HG03432 (cell line): ENCODE measurements around the gene LOXL1.

ENCODE experiments used
- ATAC-seq: cut with Tn5 transposase; IDR thresholded peaks from one replicate; pipeline ENCODE4 v1.9.1; 2021; ENCODE audit warnings: mild to moderate bottlenecking, moderate library complexity; ENCODE audit not compliant: unreplicated experiment

Gene LOXL1, protein sequence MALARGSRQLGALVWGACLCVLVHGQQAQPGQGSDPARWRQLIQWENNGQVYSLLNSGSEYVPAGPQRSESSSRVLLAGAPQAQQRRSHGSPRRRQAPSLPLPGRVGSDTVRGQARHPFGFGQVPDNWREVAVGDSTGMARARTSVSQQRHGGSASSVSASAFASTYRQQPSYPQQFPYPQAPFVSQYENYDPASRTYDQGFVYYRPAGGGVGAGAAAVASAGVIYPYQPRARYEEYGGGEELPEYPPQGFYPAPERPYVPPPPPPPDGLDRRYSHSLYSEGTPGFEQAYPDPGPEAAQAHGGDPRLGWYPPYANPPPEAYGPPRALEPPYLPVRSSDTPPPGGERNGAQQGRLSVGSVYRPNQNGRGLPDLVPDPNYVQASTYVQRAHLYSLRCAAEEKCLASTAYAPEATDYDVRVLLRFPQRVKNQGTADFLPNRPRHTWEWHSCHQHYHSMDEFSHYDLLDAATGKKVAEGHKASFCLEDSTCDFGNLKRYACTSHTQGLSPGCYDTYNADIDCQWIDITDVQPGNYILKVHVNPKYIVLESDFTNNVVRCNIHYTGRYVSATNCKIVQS

DNA sequence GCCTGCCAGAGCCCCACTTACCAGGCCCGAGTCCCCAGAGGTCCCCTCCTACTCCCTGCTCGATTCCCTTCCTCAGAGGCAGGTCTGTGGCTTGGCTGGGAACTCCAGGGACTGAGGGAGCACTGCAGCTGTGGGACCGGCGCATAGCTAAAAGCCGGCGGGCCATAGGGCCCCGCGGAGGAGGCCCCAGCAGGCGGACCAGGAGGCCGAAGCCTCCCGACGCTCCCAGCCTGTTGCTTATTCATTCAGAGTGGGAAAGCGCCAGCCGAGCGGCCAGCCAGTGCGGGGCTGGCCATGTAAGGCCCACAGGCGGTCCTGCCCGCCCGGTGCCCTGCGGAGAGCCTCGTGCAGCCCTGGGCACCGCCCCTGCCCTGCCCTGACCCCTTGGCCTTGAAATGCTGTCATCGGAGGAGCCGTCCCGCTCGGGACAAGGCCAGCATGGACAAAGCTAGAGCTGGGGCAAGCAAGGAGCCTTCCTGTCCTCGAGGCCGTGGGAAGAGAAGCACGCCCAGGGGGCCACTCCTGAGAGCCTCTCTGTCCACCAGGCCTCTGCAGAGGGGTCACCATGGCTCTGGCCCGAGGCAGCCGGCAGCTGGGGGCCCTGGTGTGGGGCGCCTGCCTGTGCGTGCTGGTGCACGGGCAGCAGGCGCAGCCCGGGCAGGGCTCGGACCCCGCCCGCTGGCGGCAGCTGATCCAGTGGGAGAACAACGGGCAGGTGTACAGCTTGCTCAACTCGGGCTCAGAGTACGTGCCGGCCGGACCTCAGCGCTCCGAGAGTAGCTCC is at the start of gene LOXL1:
TSS of gene LOXL1 (plus strand) at position 244 of the 784 bp plus-strand sequence. CDS start at position 566, 322 bp downstream.
- ATAC-seq: no peak

DNA sequence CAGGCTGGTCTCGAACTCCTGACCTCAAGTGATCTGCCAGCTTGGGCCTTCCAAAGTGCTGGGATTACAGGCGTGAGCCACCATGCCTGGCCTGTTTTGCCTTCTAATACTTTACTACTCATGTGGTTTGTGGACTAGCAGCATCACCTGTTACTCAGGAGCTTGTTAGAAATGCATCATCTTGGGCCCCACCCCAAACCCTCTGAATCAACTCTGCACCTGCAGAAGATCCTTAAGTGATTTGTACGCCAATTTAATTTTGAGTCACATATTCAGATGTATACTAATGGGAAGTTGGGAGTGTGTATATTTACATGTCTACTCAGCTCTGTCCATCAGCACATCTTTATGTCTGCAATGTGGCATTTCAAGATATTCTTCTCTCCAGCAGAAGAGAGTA is 46.8 kb upstream of the LOXL1 start:
- no peak for ATAC-seq

GRCh38 chr15:73881579-73882320 is 44.5 kb upstream of the LOXL1 start:
- ATAC-seq: no peak

- ATAC-seq: no peak
Observed at GRCh38 chr15:73882761-73883419, 43.4 kb upstream of the LOXL1 start.

DNA sequence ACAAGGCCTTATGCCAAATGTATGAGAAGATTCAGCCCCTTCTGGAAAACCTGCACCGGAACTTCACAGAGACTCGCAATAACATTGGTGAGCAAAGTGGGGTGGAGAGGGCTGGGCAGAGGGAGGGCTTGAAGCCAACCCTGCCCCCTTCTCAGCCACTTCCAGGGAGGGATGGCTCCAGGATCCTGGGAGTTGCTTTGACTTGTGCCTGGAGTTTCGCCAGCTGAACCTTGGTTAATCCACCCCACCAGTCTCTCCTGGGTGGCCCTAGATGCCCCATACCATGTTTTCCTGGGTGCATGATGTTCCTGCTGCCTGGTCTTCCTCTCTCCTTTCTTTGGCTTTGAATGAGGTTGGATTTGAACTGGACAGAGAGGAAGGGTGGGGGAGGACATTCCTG is 42.1 kb upstream of the LOXL1 start:
- ATAC-seq: no peak

DNA sequence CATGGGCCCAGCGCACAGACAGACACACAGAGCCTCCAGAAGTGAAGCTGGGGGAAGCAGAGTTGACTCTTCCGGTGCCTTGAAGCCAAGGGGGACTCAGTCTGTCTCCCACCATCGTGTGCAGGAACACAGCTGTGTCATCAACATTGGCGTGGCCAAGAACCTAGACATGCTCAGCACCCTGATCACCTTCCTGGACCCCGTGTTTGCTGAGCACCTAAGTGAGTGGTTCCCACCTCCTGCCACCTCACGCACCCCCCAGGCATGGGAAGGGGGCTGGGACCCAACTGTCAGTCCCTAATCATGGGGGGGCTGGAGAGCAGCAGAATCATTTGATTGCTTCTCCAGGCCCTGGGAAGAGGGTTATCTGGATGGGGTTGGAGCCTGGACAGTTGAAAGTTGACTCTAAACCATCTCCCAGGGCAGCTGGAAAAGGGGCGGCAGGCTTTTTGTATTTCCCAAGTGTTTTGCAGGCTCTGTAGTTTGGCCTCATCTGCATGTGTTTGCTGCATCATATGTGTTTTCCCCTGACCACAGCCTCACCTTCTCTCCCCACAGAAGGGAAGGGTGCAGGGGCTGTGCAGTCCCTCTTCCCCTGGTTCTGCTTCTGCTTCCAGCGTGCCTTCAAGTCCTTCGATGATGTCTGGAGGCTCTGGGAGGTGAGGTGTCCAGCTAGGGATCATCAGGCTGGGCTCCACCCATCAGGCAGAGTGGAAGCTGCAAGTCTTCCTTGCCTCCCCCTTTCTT is 40.1 kb upstream of the LOXL1 start:
- no peak for ATAC-seq

- no peak for ATAC-seq
Observed at GRCh38 chr15:73886717-73887345, 39.4 kb upstream of the LOXL1 start.

- ATAC-seq: no peak
Observed at GRCh38 chr15:73887481-73887880, 38.8 kb upstream of the LOXL1 start.

DNA sequence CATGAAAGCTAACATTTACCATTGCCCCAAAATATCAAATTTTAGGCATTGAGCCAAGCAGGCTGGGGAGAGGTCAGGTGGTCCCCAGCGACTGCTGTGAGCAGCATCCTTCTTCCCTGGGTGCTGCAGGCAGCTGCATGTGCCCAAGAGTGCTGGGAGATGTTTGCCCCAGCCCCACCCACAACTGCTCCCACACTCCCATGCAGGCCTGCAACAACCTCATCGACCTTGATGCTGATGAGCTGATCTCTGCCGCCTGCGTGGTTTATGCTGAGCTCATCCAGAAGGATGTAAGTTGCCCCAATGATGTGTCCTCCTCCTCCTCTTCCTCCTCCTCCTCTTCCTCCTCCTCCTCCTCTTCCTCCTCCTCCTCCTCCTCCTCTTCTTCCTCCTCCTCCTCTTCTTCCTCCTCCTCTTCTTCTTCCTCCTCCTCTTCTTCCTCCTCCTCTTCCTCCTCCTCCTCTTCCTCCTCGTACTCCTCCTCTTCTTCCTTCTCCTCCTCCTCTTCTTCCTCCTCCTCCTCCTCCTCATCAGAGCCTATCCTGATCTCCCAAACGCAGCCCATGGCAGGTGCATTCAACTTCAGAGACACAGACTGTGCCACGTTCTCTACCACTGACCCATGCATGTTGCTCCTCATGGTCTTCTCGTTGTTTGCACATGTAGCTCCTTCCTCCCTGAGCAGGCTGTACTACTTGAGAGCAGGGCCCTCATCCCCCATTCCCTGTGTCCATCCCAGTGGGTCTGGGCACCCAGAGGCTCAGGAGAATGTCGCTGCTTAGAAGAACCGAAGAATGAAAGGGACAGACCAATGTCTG is 37.8 kb upstream of the LOXL1 start:
- no peak for ATAC-seq

- no peak for ATAC-seq
Observed at GRCh38 chr15:73889053-73889761, 37.1 kb upstream of the LOXL1 start.

DNA sequence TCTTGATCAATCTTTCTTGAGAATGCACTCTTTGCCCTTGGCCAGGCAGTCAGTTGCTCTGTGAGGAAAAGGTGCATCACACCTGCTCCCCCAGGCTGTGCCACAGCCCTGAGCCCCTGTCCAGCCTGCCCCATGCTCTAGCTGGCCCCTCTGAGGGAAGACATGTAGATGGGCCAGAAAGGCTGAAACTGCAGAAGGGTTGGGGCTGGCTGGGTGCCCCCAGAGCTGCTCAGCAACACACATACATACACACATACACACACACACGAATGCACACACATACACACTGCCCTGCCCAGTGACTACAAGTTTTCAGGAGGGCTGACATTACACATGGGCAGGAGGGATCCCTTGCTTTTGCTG is 36.5 kb upstream of the LOXL1 start:
- ATAC-seq: no peak

DNA sequence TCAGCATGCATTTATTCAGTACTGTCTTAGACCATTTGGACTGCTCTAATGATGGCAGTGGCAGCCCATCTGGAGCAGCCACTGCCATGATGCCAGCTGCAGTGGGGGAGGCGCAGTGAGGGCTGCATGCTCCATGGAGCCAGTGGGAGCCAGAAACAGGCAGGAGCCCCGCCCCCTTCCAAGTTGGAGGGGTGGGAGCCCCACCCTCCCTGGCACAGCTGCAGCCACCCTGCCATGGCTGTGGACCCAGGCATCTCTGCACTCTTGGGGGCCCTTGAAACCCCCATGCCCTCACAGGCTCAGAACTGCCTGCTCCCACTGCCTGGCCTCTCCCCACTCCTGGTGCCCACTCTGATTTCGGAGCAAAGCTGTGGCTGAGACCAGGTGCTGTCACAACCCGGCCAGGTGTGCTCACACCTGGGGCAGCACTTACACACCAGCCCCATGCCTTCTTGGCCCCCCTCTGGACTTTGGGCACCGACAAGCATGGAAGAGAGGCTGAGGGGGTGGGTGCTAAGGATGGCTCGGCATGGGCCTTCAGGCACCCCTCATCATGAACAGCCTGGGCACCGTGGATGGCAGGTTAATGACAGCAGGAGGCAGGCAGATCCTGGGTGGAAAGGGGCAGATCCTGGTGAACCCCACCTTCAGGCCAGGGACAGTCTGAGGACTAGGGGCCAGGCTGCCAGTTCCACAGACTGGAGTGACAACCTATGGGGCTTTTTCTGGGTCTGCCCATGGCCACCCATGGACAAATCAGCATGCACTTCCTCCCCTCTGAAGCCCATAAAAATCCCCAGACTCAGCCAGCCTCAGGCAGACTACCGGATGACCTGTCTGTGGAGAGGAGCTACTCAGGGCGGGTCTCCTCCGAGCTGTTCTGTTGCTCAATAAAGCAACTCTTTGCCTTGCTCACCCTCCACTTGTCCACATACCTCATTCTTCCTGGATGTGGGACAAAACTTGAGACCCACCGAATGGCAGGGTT is 34.6 kb upstream of the LOXL1 start:
- no peak for ATAC-seq

DNA sequence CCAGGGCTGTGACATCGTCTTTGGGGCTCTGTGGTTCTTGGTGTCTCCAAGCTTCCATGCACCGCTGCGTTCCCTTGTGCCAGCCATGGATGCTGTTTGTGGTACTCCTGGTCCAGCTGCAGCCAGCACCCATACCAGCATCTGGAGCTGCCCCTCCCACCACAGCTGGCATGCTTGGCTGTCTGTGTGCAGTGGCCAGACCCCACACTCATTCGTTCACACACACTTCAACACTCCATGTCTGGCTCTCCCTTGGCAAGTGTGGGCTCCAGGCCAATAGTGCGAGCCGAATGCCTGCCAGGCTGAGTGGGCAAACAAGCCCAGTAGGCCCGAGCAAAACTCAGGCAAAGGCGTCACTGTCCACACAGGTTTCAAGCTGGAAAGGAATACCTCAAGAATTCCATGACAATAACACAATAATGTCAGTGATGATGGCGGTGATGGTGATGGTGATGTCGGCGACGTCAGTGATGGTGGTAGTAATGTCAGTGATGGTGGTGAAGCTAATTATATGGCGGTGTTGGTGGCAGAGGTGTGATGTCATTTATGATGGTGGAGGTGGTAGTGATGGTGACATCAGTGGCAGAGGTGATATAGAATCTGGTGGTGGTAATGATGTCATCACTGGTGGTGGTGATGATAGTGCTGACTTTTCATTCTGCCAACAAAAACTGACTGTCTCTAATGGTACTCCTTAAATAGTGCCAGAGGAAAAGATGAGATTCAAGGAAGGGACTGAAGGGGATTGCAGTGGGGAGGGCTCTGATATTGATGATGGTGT is 33.6 kb upstream of the LOXL1 start:
- no peak for ATAC-seq

- ATAC-seq: no peak
Observed at GRCh38 chr15:73894133-73894814, 32.0 kb upstream of the LOXL1 start.

DNA sequence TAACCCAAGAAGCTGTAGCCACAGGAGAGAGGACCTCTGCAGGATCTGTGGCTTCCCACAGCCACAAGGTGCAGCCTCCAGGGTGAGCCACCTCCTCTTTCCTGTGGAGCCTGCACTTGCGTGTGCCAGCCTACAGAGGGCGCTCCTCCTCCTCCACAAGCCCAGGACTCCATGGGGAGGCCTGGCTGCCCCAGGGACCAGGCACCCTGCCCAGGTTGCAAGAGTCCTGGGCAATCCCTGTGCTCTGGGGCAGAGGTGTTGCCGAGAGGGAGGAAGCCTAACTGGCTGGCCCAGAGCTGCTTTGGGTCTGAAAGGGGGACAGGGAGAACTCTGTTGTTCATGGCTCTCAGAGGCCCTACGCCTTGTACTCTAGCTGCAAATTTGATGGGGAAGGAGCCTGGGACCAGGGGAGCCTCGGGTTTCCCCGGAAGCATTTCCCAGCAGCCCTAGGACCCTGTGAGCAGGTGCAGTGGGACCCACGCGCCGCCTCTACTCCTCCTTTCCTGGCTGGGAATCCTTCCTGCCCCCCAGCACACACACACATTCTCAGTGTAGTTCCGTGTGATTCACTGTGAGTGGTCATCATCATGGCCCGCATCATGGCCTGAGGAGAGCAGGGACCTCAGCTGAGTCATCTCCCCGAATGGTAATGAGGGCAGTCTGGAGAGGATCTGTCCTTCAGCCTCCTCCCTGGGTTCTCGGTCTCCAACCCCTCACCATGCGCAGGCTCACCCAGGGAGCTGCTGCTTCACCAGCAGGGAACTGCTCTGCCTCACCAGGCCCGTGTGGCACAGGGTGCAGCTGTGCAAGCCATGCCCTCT is 28.6 kb upstream of the LOXL1 start:
- ATAC-seq: no peak
